GM10847 (cell line): ENCODE data around the gene DNAH6.

Experiments
- POLR2A ChIP-seq: IDR thresholded peaks from 2 replicates; pipeline ENCODE4 v1.6.1; 2011; ENCODE audit not compliant: insufficient read length; ENCODE audit errors: extremely low read depth

DNAH6 gene

GRCh38 chr2:84817239-84817655 lies 300.9 kb downstream of the DNAH6 start:
- no peak for TF ChIP-seq POLR2A

- no peak for TF ChIP-seq POLR2A
Measured at GRCh38 chr2:84821806-84822205, 305.5 kb downstream of the DNAH6 start.

- TF ChIP-seq POLR2A = no peak
Measured at GRCh38 chr2:84823229-84823628, 306.9 kb downstream of the DNAH6 start.

GRCh38 chr2:84823788-84824187 lies 307.5 kb downstream of the DNAH6 start:
- no peak for TF ChIP-seq POLR2A

GRCh38 chr2:84827978-84828575 lies 311.8 kb downstream of the DNAH6 start:
- TF ChIP-seq POLR2A = no peak

- TF ChIP-seq POLR2A = no peak
Measured at GRCh38 chr2:84829693-84830092, 313.4 kb downstream of the DNAH6 start.

GRCh38 chr2:84830095-84830494 lies 313.8 kb downstream of the DNAH6 start:
- no peak for TF ChIP-seq POLR2A

GRCh38 chr2:84830758-84831500 lies 314.6 kb downstream of the DNAH6 start:
- TF ChIP-seq POLR2A = no peak

- TF ChIP-seq POLR2A = no peak
Measured at GRCh38 chr2:84832772-84833461, 316.6 kb downstream of the DNAH6 start.

- no peak for TF ChIP-seq POLR2A
Measured at GRCh38 chr2:84833481-84834150, 317.3 kb downstream of the DNAH6 start.

- no peak for TF ChIP-seq POLR2A
Measured at GRCh38 chr2:84836215-84836614, 319.9 kb downstream of the DNAH6 start.

GRCh38 chr2:84838434-84839145 lies 322.3 kb downstream of the DNAH6 start:
- TF ChIP-seq POLR2A = no peak

GRCh38 chr2:84839851-84840250 lies 323.6 kb downstream of the DNAH6 start:
- TF ChIP-seq POLR2A = no peak

- TF ChIP-seq POLR2A = no peak
Measured at GRCh38 chr2:84840306-84840705, 324.0 kb downstream of the DNAH6 start.

- no peak for TF ChIP-seq POLR2A
Measured at GRCh38 chr2:84841577-84841976, 325.3 kb downstream of the DNAH6 start.
